WTC11 (cell line): Measurements from ENCODE around the gene POC1A.

Experiments used
- ATF2 ChIP-seq: sonication (generic); formaldehyde crosslinking; IDR thresholded peaks from 2 replicates; pipeline ENCODE4 v1.8.1; 2022; ENCODE audit warnings: low read depth, missing genetic modification reagents, borderline replicate concordance
- ATF6 ChIP-seq: sonication (generic); formaldehyde crosslinking; IDR thresholded peaks from 2 replicates; pipeline ENCODE4 v1.8.1; 2023; ENCODE audit warnings: mild to moderate bottlenecking, missing genetic modification reagents
- CREB1 ChIP-seq: sonication (generic); formaldehyde crosslinking; IDR thresholded peaks from 2 replicates; pipeline ENCODE4 v1.8.0; 2023; ENCODE audit warnings: mild to moderate bottlenecking, missing genetic modification reagents
- CTCF ChIP-seq: fragments of 200-600 bp; IDR thresholded peaks from 2 replicates; pipeline ENCODE4 v1.8.0; 2022; ENCODE audit warnings: antibody characterized with exemption
- E2F5 ChIP-seq: sonication (generic); formaldehyde crosslinking; IDR thresholded peaks from 2 replicates; pipeline ENCODE4 v1.8.1; 2022; ENCODE audit warnings: mild to moderate bottlenecking, moderate library complexity, missing genetic modification reagents
- NFE2L1 ChIP-seq: sonication (generic); formaldehyde crosslinking; IDR thresholded peaks from 2 replicates; pipeline ENCODE4 v1.8.1; 2023; ENCODE audit warnings: missing genetic modification reagents
- NR2C2 ChIP-seq: sonication (generic); formaldehyde crosslinking; IDR thresholded peaks from 2 replicates; pipeline ENCODE4 v1.8.0; 2022; ENCODE audit warnings: mild to moderate bottlenecking, missing genetic modification reagents
- SP1 ChIP-seq: sonication (generic); formaldehyde crosslinking; conservative IDR thresholded peaks from 2 replicates; pipeline ENCODE4 v1.8.1; 2022; ENCODE audit warnings: missing genetic modification reagents
- TP53 ChIP-seq: sonication (generic); formaldehyde crosslinking; IDR thresholded peaks from 2 replicates; pipeline ENCODE4 v1.8.1; 2023; ENCODE audit warnings: mild to moderate bottlenecking, missing genetic modification reagents
- USF2 ChIP-seq: sonication (generic); formaldehyde crosslinking; IDR thresholded peaks from 2 replicates; pipeline ENCODE4 v1.8.1; 2023; ENCODE audit warnings: mild to moderate bottlenecking, missing genetic modification reagents, moderate library complexity
- ZNF396 ChIP-seq: fragments of 250-450 bp; sonication (Bioruptor Pico); IDR thresholded peaks from 2 replicates; pipeline ENCODE4 v1.8.0; 2021; ENCODE audit warnings: mild to moderate bottlenecking, moderate library complexity, borderline replicate concordance
- ZNF416 ChIP-seq: fragments of 250-450 bp; sonication (Bioruptor Pico); IDR thresholded peaks from 2 replicates; pipeline ENCODE4 v1.9.0; 2021; ENCODE audit warnings: mild to moderate bottlenecking, inconsistent platforms

GRCh38 chr3:52041118-52041731 lies 113.0 kb downstream of the POC1A start:
- TF ChIP-seq CTCF (no peak), ATF2 (no peak), ZNF416 (CRISPR knock-in tag) (no peak), USF2 (CRISPR knock-in tag) (no peak), E2F5 (CRISPR knock-in tag) (no peak), NR2C2 (no peak), SP1 (CRISPR knock-in tag) (no peak), ZNF396 (CRISPR knock-in tag) (no peak), NFE2L1 (CRISPR knock-in tag) (no peak), CREB1 (CRISPR knock-in tag) (no peak), ATF6 (CRISPR knock-in tag) (no peak), TP53 (no peak)
